PFSK-1 (cell line): Measurements from ENCODE around the gene ZNF92.

ENCODE experiments used
- FOXP2 ChIP-seq: optimal IDR thresholded peaks from 2 replicates; pipeline ENCODE3; 2011; ENCODE audit warnings: borderline replicate concordance, control low read depth, inconsistent platforms; ENCODE audit not compliant: insufficient read depth; ENCODE audit errors: extremely low read length, extremely low read depth
- POLR2AphosphoS5 ChIP-seq: IDR thresholded peaks from 2 replicates; pipeline ENCODE4 v1.6.1; 2012; ENCODE audit warnings: low read depth, mild to moderate bottlenecking, control low read depth, low read length, moderate library complexity
- REST ChIP-seq, 2 experiments: IDR thresholded peaks; 2 replicates each; pipeline versions ENCODE4 v1.6.1 to v1.8.0; 2011 to 2012; ENCODE audit warnings: low read depth in 2 of 2, low read length in 2 of 2, control low read depth in 1 of 2, inconsistent platforms in 1 of 2, mild to moderate bottlenecking in 1 of 2, moderate library complexity in 1 of 2; ENCODE audit not compliant: insufficient read depth in 1 of 2
- SIN3A ChIP-seq: IDR thresholded peaks from 2 replicates; pipeline ENCODE4 v1.6.1; 2012; ENCODE audit warnings: mild to moderate bottlenecking, low read length, moderate library complexity, borderline replicate concordance; ENCODE audit not compliant: insufficient read depth
- TAF1 ChIP-seq: IDR thresholded peaks from 2 replicates; pipeline ENCODE4 v1.6.1; 2012; ENCODE audit warnings: low read length, control low read depth, borderline replicate concordance; ENCODE audit not compliant: insufficient read depth

Gene ZNF92

GRCh38 chr7:65448816-65449504 is 75.3 kb downstream of the ZNF92 start:
- no peak for TF ChIP-seq POLR2AphosphoS5
- no peak for TF ChIP-seq FOXP2
- no peak for TF ChIP-seq TAF1
- TF ChIP-seq SIN3A = no peak
- no peak for TF ChIP-seq REST (IDR thresholded peaks at IDR 0.05; ENCODE audit: insufficient read depth in 1 of 2, low read depth in 2 of 2, low read length in 2 of 2)

GRCh38 chr7:65449505-65449852 is 75.8 kb downstream of the ZNF92 start:
- no peak for TF ChIP-seq POLR2AphosphoS5
- TF ChIP-seq REST (IDR thresholded peaks at IDR 0.05; ENCODE audit: insufficient read depth in 1 of 2, low read depth in 2 of 2, low read length in 2 of 2) = peak in 1 of 2 experiments; percentile 18; a peak in 1 of 4 replicates
